Raji (cell line): Measurements from ENCODE around the gene INVS.

Experiments
- POLR2A ChIP-seq: IDR thresholded peaks from 2 replicates; pipeline ENCODE4 v1.6.1; 2011; ENCODE audit warnings: low read depth, low read length, control low read depth; ENCODE audit not compliant: insufficient read depth

Gene INVS

GRCh38 chr9:100281676-100282387 lies 182.8 kb downstream of the INVS start:
- TF ChIP-seq POLR2A = no peak

- TF ChIP-seq POLR2A = no peak
These were observed 183.3 kb downstream of the INVS start for GRCh38 chr9:100282388-100282719.

GRCh38 chr9:100284247-100284646 lies 185.2 kb downstream of the INVS start:
- no peak for TF ChIP-seq POLR2A

GRCh38 chr9:100285080-100285479 lies 186.0 kb downstream of the INVS start:
- no peak for TF ChIP-seq POLR2A

GRCh38 chr9:100285601-100286000 lies 186.6 kb downstream of the INVS start:
- no peak for TF ChIP-seq POLR2A

- TF ChIP-seq POLR2A = no peak
These were observed 187.2 kb downstream of the INVS start for GRCh38 chr9:100286257-100286656.

GRCh38 chr9:100287186-100287585 lies 188.1 kb downstream of the INVS start:
- TF ChIP-seq POLR2A = no peak

GRCh38 chr9:100290714-100291113 lies 191.7 kb downstream of the INVS start:
- TF ChIP-seq POLR2A = no peak

- TF ChIP-seq POLR2A = no peak
These were observed 193.4 kb downstream of the INVS start for GRCh38 chr9:100292414-100292813.

GRCh38 chr9:100294341-100294740 lies 195.3 kb downstream of the INVS start:
- TF ChIP-seq POLR2A = no peak

GRCh38 chr9:100294806-100295205 lies 195.8 kb downstream of the INVS start:
- no peak for TF ChIP-seq POLR2A

GRCh38 chr9:100295240-100295639 lies 196.2 kb downstream of the INVS start:
- no peak for TF ChIP-seq POLR2A

- no peak for TF ChIP-seq POLR2A
These were observed 197.4 kb downstream of the INVS start for GRCh38 chr9:100296407-100296806.

- no peak for TF ChIP-seq POLR2A
These were observed 199.3 kb downstream of the INVS start for GRCh38 chr9:100298378-100298777.

- no peak for TF ChIP-seq POLR2A
These were observed 204.7 kb downstream of the INVS start for GRCh38 chr9:100303747-100304146.

GRCh38 chr9:100306283-100306682 lies 207.2 kb downstream of the INVS start:
- no peak for TF ChIP-seq POLR2A

- no peak for TF ChIP-seq POLR2A
These were observed 208.0 kb downstream of the INVS start for GRCh38 chr9:100307080-100307479.
